NCI-H2107 (cell line): Measurements from ENCODE around the gene PDK2.

Experiments used
- DNase-seq: peaks from one replicate; lab custom pipeline; 2025; lab: John Stamatoyannopoulos, UW

Gene PDK2

DNA sequence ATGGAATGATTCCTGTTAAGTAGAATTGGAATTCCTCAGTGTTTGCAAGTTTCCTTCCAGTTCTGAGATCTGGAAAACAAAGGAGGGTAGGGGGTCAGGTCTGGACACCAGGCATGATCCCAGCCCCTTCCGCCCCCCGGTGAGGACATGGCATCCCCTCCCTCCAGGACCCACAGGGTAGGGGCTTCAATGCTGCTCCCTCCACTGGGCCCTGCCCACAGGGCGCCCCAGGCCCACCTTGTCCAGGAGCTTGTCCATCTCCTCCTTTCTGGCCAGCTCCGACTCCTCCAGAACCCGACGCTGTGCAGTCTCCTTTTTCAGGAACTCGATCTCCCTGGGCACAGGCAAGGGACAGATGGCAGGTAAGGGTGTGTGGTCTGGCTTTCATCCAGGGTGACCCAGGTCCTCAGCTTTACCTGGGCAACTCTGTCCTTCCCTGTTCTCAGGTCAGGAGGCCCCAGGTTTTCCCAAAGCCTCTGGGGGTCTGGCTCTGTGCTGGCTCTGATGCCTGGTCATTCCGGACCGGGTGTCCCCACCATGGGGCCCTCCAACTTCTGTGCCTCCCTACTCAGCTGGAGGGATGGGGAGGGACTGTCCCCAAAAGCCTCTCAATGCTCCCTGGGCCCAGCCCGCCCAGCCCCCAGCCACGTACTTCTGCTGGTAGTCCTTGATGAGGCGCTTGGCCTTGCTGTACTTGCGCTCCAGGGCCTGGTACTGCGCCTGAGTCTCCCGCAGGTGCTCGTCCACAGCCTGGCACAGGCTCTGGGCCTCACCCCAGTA lies 40.4 kb downstream of the PDK2 start:
- no peak for DNase-seq

DNA sequence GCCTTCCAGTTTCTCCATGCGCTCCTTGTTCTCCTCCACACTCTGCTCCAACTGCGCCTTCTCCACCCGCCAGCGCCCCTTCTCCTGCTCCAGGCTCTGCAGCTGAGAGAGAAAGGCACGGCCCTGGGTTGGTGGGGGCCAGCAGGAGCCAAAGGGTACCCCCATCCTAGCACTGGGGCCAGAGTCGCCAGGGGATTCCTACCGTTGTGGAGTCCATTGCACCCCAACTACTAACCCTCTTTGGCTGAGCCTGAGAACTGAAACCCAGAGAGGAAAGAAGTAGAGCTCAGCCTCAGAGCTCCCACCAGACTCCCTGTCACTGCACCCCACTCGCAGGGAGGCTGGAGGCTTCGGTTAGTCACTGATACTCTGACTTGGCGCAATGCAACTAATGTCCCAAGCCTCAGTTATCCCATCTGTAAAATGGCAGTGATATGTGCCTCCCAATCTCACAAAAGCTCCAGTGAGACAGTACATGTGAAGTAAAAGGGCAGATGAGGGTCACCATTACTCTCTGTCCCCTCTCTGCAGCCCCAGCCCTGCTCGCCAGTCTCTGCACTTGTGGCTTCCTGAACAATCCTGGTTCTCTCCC lies 41.0 kb downstream of the PDK2 start:
- DNase-seq: no peak

- no peak for DNase-seq
Measured at GRCh38 chr17:50137042-50137441, 41.9 kb downstream of the PDK2 start.

GRCh38 chr17:50139185-50139783 lies 44.1 kb downstream of the PDK2 start:
- DNase-seq: no peak

GRCh38 chr17:50139950-50140885 lies 45.1 kb downstream of the PDK2 start:
- no peak for DNase-seq

DNA sequence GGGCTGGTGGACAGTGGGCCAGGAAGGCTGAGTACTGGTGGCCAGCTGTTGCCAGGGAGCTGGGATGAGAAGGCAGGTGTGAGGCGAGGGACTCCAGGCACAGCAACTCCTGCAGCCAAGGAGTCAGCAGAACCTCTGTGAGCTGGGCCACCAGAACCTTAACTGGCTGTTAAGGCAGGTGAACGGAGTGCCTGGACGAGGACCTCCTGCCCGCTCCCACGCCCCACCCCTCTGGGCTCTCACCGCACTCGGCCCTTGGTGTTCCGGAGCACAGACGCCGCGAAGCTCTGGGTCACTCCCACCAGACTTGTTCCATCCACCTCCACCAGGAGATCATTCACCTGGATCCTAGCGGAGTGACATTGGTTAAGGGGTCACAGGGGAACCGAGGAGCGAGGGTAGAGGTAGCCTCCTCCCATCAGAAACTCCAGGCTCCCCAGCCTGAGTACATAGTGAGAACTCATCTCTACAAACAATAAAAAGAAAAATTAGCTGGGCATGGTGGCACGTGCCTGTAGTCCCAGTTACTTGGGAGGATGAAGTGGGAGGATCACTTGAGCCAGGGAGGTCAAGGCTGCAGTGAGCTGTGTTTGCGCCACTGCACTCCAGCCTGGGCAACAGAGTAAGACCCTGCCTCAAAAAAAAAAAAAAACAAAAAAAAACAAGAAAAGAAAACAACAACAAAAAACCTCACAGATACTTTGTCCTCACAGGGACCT lies 46.0 kb downstream of the PDK2 start:
- DNase-seq: no peak

GRCh38 chr17:50141745-50142110 lies 46.6 kb downstream of the PDK2 start:
- DNase-seq: no peak

GRCh38 chr17:50143461-50144176 lies 48.5 kb downstream of the PDK2 start:
- no peak for DNase-seq

- DNase-seq: no peak
Measured at GRCh38 chr17:50144355-50144754, 49.2 kb downstream of the PDK2 start.

DNA sequence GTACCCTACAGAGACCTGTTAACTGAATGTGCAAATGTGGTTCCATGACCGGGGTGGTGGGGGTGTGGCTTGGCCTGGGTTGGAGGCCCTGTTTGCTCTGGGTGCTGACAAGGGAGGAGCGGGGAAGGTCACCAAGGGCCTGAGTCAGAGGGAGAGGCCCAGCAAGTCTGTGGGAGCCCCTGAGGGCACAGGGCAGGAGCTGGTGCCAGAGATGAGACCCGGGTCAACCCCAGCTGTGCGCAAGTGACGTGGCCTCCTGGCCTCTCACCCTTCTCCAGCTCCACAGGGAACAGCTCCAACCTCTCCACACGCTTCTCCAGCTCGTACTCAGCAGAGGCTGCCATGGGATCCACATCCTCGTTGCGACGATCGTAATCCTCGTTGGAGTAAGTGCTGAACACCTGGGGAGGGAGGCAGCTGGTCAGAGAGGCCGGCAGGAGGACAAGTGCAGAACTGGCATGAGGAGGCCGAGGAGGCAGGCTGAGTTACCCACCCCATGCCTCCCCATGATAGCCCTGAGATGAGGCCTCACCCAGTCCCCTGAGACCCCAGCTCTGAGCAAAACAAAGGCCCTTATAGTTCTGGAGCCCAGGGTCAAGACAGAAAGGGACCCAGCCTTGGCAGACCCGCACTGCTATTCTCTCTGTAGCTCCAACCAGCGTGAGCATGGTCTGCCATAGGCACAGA lies 49.8 kb downstream of the PDK2 start:
- no peak for DNase-seq

- DNase-seq: no peak
Measured at GRCh38 chr17:50145532-50146229, 50.5 kb downstream of the PDK2 start.

DNA sequence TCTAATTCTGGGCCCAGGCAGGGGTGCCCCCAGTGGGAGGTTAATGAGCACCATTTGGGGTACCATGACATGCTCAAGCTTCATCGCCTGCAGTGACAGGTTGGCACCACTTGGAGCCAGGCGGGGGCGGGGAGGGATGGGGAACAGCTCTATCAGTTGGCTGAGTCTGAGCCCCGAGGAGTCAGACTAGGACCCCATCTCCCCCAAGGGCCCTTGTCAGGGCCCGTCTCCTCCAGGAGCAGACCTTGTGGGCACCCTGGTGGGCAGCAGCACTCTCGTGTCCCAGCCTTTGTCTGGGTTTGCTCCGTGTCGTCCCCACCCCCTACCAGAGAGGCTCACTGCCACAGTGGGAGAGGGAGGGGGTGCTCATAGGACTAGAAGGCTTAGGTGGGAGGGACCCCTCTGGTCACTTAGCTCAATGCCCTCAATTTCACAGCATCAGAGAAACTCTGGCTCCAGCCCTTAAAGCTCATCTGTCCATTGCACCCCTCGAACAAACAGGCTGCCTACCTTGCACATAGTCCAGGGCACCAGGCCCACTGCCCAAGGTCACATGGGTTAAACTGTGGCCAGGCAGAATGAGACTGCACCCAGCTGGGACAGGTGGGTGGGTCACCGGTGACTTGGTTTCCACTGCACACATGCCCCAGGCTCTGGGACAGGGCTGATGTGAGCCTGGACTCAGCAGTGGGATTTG lies 51.2 kb downstream of the PDK2 start:
- DNase-seq: no peak

GRCh38 chr17:50146927-50147665 lies 51.9 kb downstream of the PDK2 start:
- no peak for DNase-seq

DNA sequence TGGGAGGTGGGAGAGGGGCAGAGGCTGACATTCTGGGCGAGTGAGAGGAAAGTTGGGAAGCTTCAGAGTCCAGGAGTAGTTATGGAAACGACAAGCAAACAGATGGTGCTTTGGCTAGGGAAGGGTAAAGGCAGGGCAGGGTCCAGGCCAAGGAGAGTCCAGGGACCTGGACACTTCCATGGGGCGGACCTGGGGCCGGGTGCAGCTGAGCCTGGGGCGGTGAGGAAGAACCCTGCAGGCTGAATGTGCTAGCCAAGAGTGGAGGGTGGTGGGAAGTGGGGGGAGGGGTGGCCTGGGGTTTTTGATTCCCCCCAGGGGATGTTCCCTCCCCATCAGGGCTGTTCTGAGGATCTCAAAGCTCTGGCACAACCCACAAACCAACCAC lies 52.7 kb downstream of the PDK2 start:
- no peak for DNase-seq

GRCh38 chr17:50148226-50149090 lies 53.3 kb downstream of the PDK2 start:
- no peak for DNase-seq

DNA sequence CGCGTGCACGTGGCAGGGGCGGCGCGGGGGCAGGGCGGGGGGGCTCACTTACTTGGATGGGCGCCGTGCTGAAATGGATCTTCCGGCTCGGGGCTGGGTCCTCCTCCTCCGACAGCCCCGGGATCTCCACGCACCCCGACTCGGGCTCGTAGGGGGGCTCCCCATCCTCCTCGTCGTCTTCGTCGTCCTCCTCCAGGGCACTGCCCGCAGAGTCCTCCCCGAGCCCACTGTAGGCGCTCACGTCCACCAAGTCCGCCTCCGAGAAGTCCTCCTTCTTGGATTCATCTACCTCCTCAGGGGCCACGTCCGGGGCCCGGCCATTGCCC lies 53.9 kb downstream of the PDK2 start:
- no peak for DNase-seq

DNA sequence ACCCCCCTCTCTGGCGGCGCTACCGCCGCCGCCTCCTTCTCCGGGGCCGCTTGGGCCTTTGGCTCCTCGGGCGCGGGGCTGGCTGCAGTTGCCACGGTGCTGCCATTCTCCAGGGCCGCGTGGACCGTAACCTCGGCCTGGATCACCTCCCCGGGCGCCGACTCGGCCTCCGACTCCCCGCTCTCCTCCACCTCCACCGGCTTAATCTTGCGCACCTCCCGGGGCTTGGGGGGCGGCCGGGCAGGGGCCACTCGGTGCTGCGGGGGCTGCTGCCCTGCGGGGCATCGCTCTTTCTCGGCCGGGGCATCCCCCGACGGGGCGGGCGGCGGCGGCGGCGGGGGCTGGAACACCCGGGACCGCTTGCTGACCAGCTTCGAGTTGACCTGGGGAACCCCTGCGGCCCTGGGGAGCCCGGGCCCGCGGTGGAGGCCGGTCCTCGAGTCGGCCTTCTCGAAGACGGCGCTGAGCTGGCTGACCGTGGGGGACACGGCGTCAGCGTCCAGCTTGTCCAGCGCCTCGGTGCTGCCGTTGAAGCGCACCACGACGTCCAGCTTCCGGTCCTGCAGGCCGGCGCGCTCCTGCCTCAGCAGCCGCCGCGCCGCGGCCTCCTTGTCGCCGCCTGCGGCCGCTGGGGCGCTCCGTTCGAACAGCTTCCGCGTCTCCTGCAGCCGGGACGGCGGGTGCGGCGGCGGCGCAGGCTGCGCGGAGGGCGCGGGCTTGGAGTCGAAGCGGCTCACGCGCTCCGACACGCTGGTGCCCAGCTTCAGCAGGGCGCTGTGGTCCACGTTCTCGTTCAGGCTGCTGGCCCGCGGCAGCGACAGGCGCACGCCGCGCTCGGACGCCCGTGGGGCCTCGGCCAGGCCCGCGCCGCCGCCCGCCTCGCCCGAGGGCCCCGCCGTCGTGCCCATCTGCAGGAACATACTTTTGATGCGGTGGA lies 54.5 kb downstream of the PDK2 start:
- DNase-seq: no peak
